Kidney epithelial cell (primary cell): ENCODE data around the gene KLHL25. TPM values are rescaled to one million over a fixed set of nuclear protein-coding genes. Genes with fewer than 3 reads are reported as not detected.

Experiments used
- DNase-seq: peaks from one replicate; pipeline ENCODE4 v3.0.0-alpha.2; 2010; ENCODE audit warnings: low read depth
- H3K27me3 ChIP-seq: 2 replicates; pipeline ENCODE4 v1.6.0; 2011; ENCODE audit warnings: low read length; ENCODE audit not compliant: control insufficient read depth, insufficient read depth
- H3K36me3 ChIP-seq: 2 replicates; pipeline ENCODE4 v1.5.1; 2011; ENCODE audit warnings: low read length; ENCODE audit not compliant: control insufficient read depth, insufficient read depth
- H3K4me3 ChIP-seq: 2 replicates; pipeline ENCODE4 v1.5.1; 2011; ENCODE audit warnings: low read depth, mild to moderate bottlenecking, control low read depth, low read length
- CTCF ChIP-seq: IDR thresholded peaks from 2 replicates; pipeline ENCODE4 v1.5.1; 2011; ENCODE audit warnings: mild to moderate bottlenecking, moderate library complexity, low read length, control low read depth, inconsistent platforms; ENCODE audit not compliant: insufficient read depth, poor library complexity, severe bottlenecking
- total RNA-seq: library from RNA; depleted of rRNA; stranded (reverse); fragments of >200 nt; gene quantifications from 2 replicates; pipeline ENCODE4 v1.2.3, GENCODE V29; 2015

The KLHL25 gene
- total RNA-seq, 1 donor from 2014 or later = 14.8 TPM

- Histone ChIP-seq H3K27me3 (no peaks in the 10 kb centered on the region), H3K4me3 (no peak overlapping the region), H3K36me3 (no peaks in the 10 kb centered on the region)
- no peak for TF ChIP-seq CTCF
- DNase-seq = no peak
These were observed 78.5 kb downstream of the KLHL25 start for GRCh38 chr15:85716261-85716660.

- no peak overlapping the region for H3K4me3 ChIP-seq
- no peak for TF ChIP-seq CTCF
- no peaks in the 10 kb centered on the region for H3K27me3 ChIP-seq
- no peaks in the 10 kb centered on the region for H3K36me3 ChIP-seq
- no peak for DNase-seq
These were observed 83.0 kb downstream of the KLHL25 start for GRCh38 chr15:85711580-85712192.

GRCh38 chr15:85710340-85710842 is 84.3 kb downstream of the KLHL25 start:
- no peak for TF ChIP-seq CTCF
- H3K36me3 ChIP-seq = no peaks in the 10 kb centered on the region
- no peak overlapping the region for H3K4me3 ChIP-seq
- no peaks in the 10 kb centered on the region for H3K27me3 ChIP-seq
- DNase-seq = no peak
